SU-DHL-6 (cell line): Measurements from ENCODE around the gene IFNGR2.

Source experiments
- CTCF ChIP-seq: fragments of 200-600 bp; sonication (generic); IDR thresholded peaks from one replicate; pipeline ENCODE4 v1.5.1; 2017; ENCODE audit warnings: antibody characterized with exemption, mild to moderate bottlenecking, low read length, moderate library complexity; ENCODE audit not compliant: insufficient read depth, poor library complexity, severe bottlenecking
- EZH2phosphoT487 ChIP-seq: fragments of 200-600 bp; sonication (generic), shearing (Covaris generic); conservative IDR thresholded peaks from 2 replicates; pipeline ENCODE4 v1.6.1; 2018; ENCODE audit warnings: mild to moderate bottlenecking, antibody characterized with exemption, low read length, moderate library complexity, mixed read lengths

- no peak for TF ChIP-seq EZH2phosphoT487
- no peak for TF ChIP-seq CTCF
These were observed 21.0 kb downstream of the IFNGR2 start for GRCh38 chr21:33424214-33424613.
